KOPT-K1 (cell line): ENCODE results near the gene GATA2.

ENCODE experiments used
- H3K27ac ChIP-seq: fragments of 200-600 bp; sonication (generic); 2 replicates; pipeline ENCODE4 v1.5.1; 2016; ENCODE audit warnings: antibody characterized with exemption, mild to moderate bottlenecking, low read depth, low read length; ENCODE audit not compliant: poor library complexity, severe bottlenecking
- H3K36me3 ChIP-seq: fragments of 200-600 bp; sonication (generic); 2 replicates; pipeline ENCODE4 v1.5.1; 2017; ENCODE audit warnings: antibody characterized with exemption, mild to moderate bottlenecking, low read length, moderate library complexity; ENCODE audit not compliant: insufficient read depth
- H3K9me3 ChIP-seq: fragments of 200-600 bp; sonication (generic); 2 replicates; pipeline ENCODE4 v1.5.1; 2017; ENCODE audit warnings: antibody characterized with exemption, low read length, mild to moderate bottlenecking; ENCODE audit not compliant: insufficient read depth, poor library complexity, severe bottlenecking

GATA2 gene

DNA sequence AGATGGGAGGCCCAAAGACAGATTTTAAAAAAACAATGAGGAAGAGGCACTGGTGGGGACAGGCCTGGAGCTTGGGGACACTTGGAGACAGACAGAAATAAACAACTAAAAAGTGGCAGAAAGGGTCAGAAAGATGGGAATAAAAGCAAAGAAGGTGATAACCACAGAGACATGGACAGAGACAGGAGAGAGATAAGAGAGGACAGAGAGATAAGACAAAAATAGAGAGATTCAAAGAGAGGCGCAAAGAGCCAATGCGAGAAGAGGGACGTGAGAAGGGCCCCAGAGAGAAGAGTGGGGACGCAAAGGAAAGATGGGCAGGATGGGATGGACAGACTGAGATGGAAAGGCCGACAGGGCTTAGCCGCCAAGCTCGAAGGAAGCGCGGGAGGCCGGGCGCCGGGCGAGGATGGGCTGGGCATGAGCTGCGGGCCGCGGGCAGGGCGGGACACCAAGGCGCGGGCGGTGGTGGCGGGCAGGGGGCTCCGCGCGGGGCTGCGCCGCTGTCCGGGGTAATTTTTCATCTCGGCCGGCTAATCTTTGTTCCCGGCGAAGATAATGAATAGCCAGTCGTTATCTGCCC lies 3.1 kb upstream of the GATA2 start:
- Histone ChIP-seq H3K9me3 (no peaks in the 10 kb centered on the region), H3K27ac (no peak overlapping the region), H3K36me3 (no peaks in the 10 kb centered on the region)

DNA sequence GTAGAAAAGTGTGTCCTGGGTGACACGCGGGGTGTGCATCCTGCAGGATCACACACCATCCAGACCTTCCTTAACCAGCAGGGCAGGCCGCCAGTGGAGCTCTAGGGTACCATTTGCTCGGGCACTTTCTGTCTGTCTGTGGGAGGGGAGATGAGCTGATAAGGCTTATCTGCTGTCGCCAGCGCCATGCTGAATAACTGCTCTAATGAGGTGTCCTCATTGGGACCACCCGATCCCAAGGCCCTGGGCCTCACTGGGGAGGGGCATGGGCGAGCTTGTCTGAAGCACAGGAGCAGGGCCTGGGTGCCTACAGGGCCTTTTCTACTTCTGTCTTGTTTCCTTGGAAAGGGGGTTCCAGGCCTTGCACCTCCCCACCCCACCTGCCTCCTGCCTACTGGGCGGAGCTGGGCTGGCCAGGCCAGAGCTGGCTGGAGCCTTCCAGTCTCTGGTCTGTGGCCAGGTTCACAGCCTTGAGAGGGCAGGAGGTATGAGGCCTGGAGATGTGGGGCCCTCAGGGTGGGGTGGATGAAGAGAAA lies 2.5 kb upstream of the GATA2 start:
- Histone ChIP-seq H3K36me3 (no peaks in the 10 kb centered on the region), H3K9me3 (no peaks in the 10 kb centered on the region), H3K27ac (no peak overlapping the region)

DNA sequence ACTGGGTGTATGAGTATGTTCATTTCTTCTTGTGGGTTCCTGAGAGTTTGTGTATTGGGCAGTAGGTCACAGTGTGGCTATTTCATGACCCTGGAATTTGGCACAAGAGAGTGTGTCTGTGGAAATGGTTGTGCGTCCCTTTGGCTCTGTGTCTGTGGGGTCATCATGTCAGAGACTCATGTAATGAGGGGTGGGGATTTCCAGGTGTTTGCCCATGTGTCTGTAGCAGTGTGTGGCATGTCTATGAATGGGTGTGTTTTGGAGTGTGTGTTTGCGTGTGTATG lies 1.3 kb upstream of the GATA2 start:
- Histone ChIP-seq H3K9me3 (no peaks in the 10 kb centered on the region), H3K36me3 (no peaks in the 10 kb centered on the region), H3K27ac (no peak overlapping the region)

DNA sequence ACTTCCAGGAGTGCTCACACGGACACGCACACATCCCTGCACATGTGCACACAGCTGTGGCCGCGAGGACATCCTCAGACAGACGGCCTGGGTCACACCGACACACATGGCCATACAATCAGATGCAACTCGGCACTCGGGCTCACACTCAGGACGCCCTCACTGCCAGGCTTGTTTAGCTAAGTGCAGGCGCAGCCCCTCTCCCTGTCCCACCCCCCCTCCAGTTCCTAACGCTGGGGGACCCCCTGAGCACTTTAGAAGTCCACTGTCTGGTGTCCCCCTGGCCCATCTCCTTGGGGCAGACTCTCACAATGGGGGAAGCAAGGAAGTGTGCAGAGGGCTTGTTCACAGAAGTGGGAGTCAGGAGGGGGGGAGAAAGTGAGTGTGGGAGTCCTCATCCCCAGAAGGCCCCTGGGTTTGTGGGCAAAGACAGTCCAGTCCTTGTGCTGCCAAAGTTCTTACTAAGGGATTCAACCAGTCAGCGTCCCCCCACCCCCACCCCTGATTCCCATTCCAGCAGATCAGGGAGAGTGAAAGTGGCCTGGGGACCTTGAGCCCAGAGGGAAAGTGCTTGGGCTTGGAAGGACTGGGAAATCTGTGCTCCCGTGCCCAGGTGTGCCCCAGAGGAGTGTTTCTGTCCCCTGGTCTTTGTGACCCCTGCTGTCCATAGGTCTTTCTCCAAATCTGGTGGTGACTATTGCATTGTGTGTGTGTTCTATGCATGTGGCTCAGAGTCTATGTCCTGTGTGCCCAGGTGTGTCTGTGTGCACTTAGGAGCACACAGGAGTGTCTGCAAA lies 767 bp upstream of the GATA2 start:
- Histone ChIP-seq H3K27ac (no peak overlapping the region), H3K36me3 (no peaks in the 10 kb centered on the region)

DNA sequence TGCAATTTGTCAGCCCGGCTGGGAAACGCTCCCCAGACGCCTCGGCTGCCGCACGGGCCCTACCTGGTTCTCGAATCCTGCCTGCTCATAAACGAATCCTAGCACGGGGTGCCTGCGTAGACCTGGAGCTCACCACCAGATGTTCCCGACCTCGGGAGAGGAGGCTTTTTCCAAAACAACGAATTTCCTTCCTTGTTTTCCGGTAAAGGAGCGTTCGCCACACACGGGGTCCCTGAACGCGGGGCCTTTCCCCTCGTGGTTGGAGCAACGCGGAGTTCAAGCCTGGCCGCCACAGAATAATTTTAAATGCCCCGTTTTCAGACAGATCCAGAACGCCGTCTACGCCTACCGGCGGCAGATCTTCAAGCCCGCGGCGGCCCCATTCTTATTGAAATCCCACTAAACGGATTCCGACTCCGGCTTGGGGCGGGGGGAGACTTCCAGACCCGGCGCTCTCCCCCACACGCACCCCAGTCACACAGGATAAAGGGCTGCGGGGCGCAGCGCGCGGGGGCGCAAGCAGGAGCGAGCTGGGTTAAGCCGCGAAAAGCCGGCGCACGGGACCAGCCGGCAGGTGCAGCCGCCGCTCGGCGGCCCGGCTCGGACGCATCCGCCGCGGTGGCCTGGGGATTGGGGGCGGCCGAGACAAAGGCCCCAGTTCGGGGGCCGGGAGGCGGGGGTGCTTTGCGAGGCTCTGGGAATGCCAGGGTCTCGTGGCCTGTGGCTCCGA lies 895 bp downstream of the GATA2 start:
- no peaks in the 10 kb centered on the region for H3K36me3 ChIP-seq
- H3K27ac ChIP-seq: no peak overlapping the region
- no peaks in the 10 kb centered on the region for H3K9me3 ChIP-seq

More for the DNA sequence above, 767 bp upstream of the GATA2 start:
- H3K9me3 ChIP-seq: no peaks in the 10 kb centered on the region

DNA sequence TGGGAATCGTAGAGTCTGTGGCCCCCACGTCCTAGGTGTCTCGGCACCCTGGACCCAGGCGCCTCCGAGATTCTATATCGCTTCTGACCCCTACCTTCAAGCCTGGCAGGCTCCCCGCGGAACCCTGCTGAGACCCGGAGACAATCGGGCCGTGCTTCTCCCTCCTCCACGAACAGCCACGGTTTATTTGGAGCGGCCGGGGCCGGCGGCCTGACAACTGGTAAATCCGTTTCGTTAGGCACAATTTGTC lies 1.4 kb downstream of the GATA2 start:
- H3K36me3 ChIP-seq: no peaks in the 10 kb centered on the region
- H3K27ac ChIP-seq: no peak overlapping the region
- H3K9me3 ChIP-seq: no peaks in the 10 kb centered on the region

DNA sequence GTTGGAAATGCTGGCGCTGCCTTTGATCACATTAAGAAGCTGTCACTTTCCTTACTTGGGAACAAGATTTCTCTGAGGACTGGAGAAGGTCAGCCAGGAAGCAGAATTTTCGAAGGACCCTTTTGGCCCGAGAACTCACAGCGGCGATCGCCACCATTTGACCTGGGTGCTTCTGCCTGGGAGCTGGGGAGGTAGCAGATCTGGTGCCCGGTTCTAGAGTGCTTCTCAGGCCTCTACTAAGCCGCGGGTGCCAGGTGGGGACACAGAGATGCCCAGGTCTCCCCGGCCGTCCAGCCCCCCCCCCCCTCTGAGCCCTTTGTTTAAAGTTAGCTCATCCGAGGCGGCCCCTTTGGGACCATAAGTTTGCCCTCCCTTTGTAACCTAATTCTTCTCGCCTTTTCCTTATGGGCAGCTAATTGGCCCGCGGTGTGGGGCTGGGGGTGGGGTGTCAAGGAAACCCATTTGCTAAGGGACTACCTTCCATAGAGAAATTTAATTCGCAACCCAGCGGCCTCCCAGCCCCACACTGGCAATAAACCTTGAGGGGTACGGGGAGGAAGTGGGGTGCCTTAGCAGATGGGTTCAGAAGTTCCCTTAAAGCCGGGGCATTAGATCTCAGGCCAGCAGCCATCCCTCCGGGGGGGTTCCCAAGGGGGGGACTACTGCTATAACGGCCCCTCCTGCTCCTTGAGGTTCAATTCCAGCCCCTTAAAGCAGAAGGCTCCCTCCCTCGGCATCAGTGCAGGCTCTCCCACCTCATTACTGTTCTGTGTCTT lies 1.9 kb downstream of the GATA2 start:
- Histone ChIP-seq H3K36me3 (no peaks in the 10 kb centered on the region), H3K9me3 (no peaks in the 10 kb centered on the region), H3K27ac (no peak overlapping the region)

DNA sequence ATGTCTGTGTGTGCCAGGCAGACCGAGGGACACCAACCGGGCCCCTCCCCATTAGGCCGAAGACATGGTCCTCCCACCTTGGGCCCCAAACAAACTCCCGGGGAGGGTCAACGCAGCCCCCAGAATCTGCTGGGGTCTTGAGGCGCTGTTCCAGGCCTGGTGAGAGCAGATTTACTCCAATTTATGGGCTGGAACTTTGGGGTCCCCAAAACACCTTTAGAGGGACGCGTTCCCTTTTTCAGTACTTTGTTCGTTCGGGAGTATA lies 2.4 kb downstream of the GATA2 start:
- H3K36me3 ChIP-seq: no peaks in the 10 kb centered on the region
- H3K9me3 ChIP-seq: no peaks in the 10 kb centered on the region
- H3K27ac ChIP-seq: no peak overlapping the region

DNA sequence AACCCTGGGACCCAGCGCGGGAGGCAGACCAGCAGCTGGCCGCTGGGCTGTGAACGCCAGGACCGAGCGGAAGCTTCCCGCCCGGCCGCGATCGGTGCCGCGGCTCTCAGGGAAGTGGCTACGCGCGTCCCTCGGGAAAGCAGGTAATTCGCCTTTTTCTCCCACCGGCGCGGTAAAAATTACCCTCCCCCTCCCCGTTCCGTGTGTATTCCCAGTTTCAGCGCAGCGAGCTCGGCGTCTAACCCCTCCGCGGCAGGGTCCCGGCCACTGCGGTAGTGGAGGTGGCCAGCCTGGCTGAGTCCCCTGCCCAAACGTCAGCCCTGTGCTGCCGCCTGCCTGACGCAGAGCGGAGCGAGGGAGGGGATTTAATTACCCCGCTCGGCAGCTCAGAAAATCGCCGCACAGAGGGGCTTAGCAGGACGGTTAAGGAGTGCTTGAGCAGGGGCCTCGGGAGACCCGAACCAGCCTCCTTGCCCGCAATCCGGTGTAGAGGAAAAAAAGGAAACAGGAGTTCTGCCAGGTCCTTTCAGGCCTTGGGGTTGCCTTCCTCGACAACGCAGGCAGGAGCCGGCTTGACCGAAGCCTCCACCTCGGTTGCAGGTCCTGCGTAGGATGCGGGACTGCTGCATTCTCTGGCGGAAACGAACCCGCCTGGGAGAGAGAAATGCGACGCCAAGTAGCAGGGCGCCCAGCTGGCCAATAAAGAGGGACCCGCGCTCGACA lies 2.9 kb downstream of the GATA2 start:
- Histone ChIP-seq H3K36me3 (no peaks in the 10 kb centered on the region), H3K27ac (no peak overlapping the region), H3K9me3 (no peaks in the 10 kb centered on the region)

DNA sequence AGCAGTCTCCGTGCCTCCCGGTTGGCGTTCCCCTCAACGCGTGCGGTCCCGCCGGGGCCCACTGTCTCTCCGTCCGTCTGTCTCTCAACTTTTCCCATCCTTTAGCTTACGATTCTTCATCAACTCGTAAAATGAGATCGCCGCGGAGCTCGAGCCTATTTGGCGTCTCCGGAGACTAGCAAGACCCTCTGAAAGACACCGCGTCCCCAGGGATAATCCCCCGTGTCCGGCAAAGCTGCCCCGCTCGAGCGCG lies 3.4 kb downstream of the GATA2 start:
- Histone ChIP-seq H3K36me3 (no peaks in the 10 kb centered on the region), H3K27ac (no peak overlapping the region), H3K9me3 (no peaks in the 10 kb centered on the region)

DNA sequence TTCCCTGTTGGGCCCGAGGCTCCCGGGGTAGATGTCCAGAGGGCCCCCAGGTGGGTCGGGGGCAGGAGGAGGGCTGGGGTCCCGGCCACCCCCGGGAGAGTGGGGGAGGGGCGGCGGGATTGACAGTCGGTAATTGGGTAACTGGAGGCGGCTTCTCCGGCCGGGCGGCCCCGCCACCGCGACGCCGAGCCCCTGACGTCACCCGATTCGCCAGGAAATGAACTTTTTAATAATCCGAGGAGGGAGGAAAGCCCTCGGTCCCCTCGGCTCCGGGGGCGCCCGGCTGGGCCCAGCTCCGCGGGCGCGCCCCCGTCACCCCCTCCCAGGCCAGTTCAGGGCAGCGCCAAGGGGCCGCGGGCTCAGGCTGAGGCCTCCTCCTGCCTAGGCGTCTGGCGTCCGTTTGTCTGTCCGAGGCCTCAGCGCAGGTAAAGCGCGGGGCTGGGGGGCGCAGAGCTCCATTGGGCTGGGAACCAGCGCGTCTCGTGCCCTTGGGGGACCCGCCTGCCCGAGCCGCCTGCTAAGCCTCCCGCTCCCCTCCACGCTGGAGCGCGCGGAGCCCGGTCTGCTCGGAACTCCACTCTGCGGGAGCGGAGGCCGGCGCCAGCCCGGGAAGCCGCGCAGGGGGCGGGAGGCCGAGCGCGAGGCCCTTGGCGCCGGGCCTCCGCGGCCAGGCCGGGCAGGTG lies 3.9 kb downstream of the GATA2 start:
- no peak overlapping the region for H3K27ac ChIP-seq
- H3K36me3 ChIP-seq: no peaks in the 10 kb centered on the region
- H3K9me3 ChIP-seq: no peaks in the 10 kb centered on the region

DNA sequence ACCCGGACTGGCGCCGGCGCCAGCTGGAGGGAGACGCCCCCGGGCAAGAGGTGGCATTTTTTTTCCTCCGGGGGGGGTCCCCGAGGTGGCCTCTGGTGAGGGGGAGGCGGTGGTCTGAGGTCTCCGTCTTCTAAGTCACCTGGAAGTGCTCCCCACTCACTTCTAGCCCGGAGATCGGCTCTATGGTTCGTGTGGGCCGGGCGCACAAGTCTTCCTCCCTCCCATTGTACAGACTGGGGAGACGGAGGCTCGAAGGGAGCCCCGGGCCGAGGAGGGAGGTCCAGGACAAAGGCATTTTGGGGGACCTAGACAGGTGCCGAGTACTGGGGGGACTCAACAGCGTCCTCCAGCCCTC lies 4.4 kb downstream of the GATA2 start:
- Histone ChIP-seq H3K9me3 (no peaks in the 10 kb centered on the region), H3K27ac (no peak overlapping the region), H3K36me3 (no peaks in the 10 kb centered on the region)

DNA sequence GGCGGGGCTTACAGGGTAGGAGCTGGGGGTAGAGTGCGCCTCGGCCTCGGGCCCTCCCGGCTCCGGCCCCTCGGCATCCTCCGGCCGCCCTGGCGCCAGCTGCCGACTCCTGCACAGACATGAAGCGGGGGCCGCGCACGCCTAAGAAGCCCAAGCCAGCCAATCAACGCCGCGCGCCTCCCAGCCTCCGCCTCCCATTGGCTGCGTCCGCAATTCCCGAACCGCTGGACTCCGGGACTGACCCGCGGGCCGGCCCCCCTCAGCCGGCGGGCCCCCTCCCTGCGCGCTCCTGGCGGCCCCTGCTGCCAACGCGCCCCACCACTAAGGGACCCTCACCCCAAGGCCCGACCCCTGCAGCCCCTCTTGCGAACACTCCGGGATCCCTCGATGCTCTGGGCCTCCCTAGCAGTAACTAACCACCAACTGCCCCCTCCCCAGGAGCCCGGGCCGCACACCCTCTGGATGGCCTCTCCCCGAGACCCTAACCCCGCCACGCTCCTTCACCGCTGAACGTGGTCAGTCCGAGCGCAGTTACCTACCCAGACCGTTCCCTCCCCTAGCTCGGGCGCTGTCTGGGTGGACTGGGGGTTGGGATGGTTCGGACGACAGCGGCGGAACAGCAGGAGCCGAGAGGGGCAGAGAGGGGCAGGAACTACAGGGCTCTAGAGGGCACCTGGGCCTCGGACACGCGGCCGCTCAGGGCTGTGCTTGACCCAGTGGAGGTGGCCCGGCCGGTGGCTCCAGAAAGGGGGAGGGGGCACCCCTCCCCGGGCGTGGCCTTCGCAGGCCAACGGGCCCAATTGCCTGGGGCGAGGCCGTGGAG lies 5.0 kb downstream of the GATA2 start:
- Histone ChIP-seq H3K27ac (no peak overlapping the region), H3K36me3 (no peaks in the 10 kb centered on the region), H3K9me3 (no peaks in the 10 kb centered on the region)

DNA sequence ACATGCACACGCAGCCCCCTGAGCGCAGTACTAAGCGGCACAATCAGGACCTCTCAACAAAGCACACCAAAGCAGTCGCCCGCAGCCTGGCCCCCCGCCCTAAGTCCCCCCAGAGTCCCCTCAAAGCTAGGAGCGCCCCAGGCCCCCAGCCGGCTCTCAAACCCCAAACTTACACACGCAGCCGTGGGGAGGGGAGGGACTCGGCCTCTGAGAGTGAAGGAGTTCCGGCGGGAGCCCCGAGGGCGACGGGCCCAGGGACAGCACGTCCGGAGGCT lies 5.5 kb downstream of the GATA2 start:
- Histone ChIP-seq H3K36me3 (no peaks in the 10 kb centered on the region), H3K9me3 (no peaks in the 10 kb centered on the region), H3K27ac (no peak overlapping the region)
